Uterus (tissue), 2 donors: Measurements from ENCODE around the gene HSD3B7.

Source experiments
- POLR2A ChIP-seq, 2 donors: fragments of 450-650 bp; IDR thresholded peaks; one replicate each; pipeline ENCODE4 v1.6.1; 2016; ENCODE audit warnings: antibody characterized with exemption in 2 of 2, mild to moderate bottlenecking in 1 of 2, moderate library complexity in 1 of 2
- TF ChIP-seq, protein P1 (sequence below), 4 experiments: fragments of 200-600 bp in 2 of 4; fragments of 450-650 bp in 2 of 4; sonication (generic) in 2 of 4; IDR thresholded peaks; one replicate each; pipeline ENCODE4 v1.5.1; 2016 to 2019; ENCODE audit warnings: antibody characterized with exemption in 4 of 4, mild to moderate bottlenecking in 2 of 4, moderate library complexity in 1 of 4

- TF ChIP-seq, protein P1, sequence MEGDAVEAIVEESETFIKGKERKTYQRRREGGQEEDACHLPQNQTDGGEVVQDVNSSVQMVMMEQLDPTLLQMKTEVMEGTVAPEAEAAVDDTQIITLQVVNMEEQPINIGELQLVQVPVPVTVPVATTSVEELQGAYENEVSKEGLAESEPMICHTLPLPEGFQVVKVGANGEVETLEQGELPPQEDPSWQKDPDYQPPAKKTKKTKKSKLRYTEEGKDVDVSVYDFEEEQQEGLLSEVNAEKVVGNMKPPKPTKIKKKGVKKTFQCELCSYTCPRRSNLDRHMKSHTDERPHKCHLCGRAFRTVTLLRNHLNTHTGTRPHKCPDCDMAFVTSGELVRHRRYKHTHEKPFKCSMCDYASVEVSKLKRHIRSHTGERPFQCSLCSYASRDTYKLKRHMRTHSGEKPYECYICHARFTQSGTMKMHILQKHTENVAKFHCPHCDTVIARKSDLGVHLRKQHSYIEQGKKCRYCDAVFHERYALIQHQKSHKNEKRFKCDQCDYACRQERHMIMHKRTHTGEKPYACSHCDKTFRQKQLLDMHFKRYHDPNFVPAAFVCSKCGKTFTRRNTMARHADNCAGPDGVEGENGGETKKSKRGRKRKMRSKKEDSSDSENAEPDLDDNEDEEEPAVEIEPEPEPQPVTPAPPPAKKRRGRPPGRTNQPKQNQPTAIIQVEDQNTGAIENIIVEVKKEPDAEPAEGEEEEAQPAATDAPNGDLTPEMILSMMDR (IDR thresholded peaks at IDR 0.05): no peak
- TF ChIP-seq POLR2A (IDR thresholded peaks at IDR 0.05): no peak
Measured at GRCh38 chr16:31023252-31023602, 38.2 kb downstream of the HSD3B7 start.
